ENCODE measurements around the gene ANXA11.

DNA sequence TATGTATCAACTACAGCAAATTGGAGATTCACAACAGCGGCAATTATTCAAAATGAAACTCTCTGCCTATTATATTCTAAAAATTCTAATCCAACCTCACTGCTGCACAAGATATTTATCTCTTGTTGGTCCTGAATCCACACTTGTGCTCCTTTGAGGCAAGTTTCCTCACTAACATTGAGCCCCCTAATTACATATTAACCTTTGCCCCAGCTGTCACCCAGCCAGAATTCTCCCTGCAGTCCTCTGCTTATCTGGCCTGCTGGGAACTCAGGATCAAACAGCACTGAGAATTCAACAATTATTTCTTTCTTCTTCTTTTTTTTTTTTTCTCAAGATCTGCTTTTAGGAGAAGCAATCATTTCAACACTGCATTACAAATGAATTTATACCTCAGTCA is 94.4 kb downstream of the ANXA11 start:
- TF ChIP-seq CREB1 (IDR thresholded peaks at IDR 0.05; ENCODE audit: low read depth) (no peak), TCF12 (IDR thresholded peaks at IDR 0.05; ENCODE audit: low read depth) (no peak), TAF1 (IDR thresholded peaks at IDR 0.05; ENCODE audit: low read depth) (no peak), YY1 (IDR thresholded peaks at IDR 0.05; ENCODE audit: low read depth) (no peak), CEBPB (IDR thresholded peaks at IDR 0.05) (no peak), EP300 (IDR thresholded peaks at IDR 0.05; ENCODE audit: borderline replicate concordance) (no peak), RAD21 (IDR thresholded peaks at IDR 0.05; ENCODE audit: low read depth) (no peak)

All from Ishikawa (cell line).